Stimulated activated CD8-positive, alpha-beta memory T cell treated with anti-CD3 and anti-CD28 coated beads, Interleukin-12 subunit alpha, Interleukin-12 subunit beta, amount 100 ng/mL, for 24 hours (primary cell): Measurements from ENCODE around the gene CKAP4.
"Not testable (repeated sequence)": the region's sequence is repeated elsewhere in the genome, so short reads cannot be mapped to it uniquely, and the experiment has no call there.

Experiments
- DNase-seq: peaks from one replicate; pipeline ENCODE4 v3.0.0-alpha.2; 2020; ENCODE audit errors: extremely low read depth

CKAP4 gene, protein sequence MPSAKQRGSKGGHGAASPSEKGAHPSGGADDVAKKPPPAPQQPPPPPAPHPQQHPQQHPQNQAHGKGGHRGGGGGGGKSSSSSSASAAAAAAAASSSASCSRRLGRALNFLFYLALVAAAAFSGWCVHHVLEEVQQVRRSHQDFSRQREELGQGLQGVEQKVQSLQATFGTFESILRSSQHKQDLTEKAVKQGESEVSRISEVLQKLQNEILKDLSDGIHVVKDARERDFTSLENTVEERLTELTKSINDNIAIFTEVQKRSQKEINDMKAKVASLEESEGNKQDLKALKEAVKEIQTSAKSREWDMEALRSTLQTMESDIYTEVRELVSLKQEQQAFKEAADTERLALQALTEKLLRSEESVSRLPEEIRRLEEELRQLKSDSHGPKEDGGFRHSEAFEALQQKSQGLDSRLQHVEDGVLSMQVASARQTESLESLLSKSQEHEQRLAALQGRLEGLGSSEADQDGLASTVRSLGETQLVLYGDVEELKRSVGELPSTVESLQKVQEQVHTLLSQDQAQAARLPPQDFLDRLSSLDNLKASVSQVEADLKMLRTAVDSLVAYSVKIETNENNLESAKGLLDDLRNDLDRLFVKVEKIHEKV

DNA sequence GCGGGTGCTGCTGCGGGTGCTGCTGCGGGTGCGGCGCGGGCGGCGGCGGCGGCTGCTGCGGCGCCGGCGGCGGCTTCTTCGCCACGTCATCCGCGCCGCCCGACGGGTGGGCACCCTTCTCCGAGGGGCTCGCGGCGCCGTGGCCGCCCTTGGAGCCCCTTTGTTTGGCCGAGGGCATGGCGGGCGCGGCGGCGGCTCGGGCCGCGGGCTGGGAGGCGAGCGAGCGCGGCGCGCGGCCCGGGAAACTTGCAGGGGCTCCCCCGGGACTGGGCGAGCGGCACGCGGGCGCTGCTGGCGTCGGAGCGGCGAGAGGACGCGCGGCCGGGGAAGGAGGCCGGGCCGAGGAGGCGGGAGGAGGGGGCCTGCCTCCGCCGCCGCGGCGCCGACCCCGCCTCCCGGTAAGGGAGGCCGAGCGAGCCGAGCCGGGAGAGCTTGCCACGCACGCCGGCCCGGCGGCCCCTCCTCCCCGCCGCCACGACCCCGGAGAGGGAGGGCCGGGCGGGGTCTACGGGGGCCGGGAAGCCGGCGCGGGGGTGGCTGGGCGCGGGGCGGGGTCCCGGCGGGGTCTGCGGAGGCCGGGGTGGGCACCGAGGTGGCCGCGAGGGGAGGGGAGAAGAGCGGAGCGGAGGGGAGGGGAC lies at the start of gene CKAP4:
Gene CKAP4 (minus strand): TSS at position 347 of the 638 bp plus-strand sequence. CDS start 169 bp downstream, at position 178.
- DNase-seq, result no peak

DNA sequence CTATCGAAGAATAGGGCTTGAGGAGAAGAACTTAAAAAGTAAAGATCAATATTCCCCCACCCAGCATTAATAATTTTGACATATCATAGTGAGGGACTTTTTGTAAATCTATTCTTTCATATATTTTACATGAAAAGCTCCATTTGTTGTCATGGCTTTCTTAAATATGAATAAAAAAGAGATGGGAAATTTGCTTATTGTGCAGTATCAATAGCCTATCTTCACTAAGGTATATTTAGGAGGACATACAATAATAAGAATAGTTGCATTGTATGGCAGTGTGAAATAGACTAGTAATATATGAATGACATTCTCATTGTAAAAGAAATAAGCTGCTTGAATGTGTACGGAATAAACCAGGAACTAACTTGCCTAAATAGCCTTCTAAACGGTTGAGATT lies 49.3 kb upstream of the CKAP4 start:
- no peak for DNase-seq

DNA sequence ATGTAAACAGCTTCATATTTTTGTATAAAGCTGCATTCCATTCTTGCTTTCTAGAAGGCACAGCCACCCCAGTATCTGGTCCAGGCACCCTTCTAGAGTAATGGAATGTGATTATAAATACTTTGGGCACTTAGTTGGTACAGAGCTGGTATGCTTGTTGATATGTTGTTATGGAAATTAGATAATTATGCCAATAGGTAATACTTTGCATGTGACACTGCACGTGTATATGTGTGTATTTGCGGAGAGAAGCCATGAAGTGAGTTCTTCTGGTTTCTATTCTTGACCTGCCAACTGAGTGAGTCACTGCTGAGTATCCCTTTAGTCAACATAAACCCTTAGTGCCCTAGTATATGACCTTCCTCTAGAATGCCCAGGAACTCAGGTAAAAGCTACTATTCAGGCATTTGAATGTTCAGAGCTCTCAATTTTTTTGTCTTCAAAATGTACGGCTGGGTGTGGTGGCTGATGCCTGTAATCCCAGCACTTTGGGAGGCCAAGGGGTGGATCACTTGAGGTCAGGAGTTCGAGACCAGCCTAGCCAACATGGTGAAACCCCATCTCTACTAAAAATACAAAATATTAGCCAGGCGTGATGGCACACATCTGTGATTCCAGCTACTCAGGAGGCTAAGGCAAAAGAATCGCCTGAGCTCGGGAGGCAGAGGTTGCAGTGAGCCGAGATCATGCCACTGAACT lies 48.5 kb upstream of the CKAP4 start:
- no peak for DNase-seq

DNA sequence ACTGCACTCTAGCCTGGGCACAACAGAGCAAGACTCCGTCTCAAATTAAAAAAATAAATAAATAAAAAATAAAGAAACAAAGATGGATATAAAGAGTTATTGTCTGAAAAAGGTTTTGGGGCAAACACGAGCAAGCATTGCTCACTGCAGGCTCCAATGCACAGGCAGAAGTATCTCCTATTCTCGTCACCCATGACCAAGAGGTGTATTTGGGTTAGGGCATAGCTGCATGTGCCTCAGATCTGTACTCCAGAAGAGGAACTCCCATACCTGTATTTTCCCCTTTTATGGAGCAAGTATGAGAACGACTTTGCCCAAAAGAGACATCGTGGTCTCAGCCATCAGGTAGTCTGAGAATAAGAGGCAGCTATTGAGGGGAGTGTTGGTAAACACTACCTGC lies 44.5 kb upstream of the CKAP4 start:
- DNase-seq, result no peak

DNA sequence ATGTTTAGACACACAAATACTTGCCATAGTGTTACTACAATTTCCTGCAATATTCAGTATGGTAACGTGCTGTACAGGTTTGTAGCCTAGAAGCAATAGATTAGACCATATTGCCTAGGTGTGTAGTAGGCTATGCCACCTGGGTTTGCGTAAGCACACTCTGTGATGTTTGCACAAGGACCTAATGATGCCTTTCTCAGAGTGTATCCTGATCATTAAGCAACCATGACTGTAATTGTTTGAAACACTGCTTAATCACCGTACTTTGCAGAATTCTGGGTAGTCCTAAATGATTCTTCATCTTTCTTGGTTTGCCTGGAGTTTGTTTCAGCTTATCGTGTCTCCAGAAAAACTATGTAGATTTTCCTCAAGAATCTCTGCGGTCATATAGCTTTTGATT lies 43.5 kb upstream of the CKAP4 start:
- DNase-seq, result no peak

DNA sequence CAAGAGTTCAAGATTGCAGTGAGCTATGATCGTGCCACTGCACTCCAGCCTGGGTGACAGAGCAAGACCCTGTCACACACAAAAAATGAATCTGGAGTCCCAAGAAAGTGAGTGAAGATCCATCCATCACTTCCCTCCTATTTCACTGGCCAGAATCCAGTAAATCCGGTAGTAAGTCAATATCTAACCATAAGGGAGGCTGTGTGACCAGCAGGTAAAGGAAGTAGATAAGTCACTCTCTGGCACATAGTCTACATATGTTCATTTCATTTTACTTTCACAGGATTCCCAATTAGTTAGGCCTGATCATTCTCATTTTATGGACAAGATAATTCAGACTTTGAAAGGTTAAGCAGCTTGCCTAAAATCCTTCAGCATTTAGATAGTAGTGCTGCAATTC lies 42.8 kb upstream of the CKAP4 start:
- no peak for DNase-seq

DNA sequence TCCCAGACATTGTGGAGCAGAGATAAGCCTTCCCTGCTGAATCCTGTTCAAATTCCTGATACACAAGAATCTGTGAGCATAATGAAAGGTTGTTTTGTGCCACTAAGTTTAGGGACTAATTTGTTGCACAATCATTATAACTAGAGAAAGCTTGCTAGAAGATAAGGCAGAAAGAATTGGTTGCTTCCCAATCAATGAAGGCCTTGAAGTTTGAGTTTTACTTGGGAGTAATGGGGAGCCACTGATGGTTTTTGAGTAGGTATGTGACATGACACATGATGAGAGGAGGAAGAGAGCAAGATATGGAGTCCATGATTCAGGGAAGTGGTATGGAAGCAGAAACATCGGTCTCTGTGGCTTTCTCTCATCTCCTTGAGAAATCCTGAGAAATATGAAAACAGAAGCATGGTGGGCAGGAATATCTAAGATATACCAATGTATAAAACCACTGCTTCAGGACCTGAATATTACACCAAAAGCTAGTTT lies 41.4 kb upstream of the CKAP4 start:
- no peak for DNase-seq

DNA sequence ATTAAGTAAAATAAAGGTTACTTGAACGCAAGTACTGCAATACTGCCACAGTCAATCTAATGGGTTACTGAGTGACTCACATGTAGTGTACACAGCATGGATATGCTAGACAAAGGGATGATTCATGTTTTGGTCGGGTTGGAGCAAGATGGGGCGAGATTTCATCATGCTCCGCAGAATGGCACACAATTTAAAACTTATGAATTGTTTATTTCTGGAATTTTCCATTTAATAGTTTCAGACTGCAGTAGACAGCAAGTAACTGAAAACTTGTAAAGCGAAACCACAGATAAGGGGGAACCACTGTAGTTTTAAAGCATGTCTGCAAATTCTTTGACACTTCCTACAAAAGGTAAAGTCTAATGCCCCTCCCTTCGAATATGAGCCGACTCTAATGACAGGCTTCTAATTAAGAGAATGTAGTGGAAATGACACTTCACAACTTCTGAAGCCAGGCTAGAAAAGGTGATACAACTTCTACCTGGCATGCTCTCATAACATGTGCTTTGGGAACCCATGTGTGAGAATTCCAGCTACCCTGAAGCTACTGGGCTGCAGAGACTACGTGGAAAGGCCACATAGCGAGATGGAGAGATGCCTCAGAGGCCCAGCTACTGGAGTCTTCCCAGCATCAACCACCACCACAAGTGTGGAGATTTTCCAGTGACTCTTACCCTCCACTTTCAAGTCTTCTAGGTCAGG lies 40.8 kb upstream of the CKAP4 start:
- DNase-seq, result no peak

DNA sequence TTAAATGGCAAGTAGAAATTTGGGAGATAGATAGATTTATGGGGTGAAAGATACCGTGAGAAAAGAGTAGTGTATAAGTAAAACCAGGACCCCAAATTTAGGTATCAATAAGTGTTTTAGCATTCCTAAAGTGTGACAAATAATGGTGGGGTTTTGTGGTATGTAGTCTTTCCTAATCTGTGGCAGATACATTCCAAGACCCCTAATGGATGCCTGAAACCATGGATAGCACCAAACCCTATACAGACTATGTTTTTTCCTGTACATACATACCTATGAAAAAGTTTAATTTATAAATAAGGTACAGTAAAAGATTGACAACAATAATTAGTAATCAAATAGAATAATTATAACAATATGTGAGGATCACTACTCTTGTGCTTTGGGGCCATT lies 40.3 kb upstream of the CKAP4 start:
- no peak for DNase-seq

DNA sequence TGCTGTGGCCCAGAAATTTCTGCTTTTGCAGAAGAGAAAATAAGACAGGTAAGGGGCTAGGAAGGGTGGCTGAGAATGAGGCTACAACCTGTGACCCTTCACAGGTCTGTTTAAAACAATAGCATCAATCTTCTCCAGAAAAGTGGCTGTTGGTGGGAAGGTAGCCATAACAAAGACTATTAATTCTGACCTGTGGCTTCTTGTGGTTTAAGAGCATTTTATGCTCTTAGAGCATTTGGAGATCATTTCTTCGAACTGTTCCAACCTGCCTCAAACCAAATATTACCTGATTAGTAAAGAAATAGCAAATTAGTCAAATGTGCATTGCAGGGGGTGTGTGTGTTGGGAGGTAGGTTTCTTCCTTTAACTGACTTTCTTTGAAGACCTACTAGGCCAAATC lies 39.5 kb upstream of the CKAP4 start:
- no peak for DNase-seq

DNA sequence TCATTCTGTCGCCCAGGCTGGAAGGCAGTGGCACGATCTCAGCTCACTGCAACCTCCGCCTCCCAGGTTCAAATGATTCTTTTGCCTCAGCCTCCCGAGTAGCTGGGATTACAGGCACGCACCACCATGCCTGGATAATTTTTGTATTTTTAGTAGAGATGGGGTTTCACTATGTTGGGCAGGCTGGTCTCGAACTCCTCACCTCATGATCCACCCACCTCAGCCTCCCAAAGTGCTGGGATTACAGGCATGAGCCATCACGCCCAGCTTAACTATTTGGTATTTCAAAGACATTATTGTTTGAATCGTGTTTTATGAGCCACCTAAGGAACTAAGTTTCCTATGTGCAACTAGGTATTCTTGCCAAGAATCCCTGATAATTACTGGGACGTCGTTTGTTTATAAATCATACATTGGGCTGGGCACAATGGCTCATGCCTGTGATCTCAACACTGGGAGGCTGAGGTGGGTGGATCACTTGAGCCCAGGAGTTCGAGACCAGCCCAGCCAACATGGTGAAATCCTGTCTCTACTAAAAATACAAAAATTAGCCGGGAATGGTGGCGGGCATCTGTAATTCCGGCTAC lies 38.8 kb upstream of the CKAP4 start:
- DNase-seq, result not testable (repeated sequence)

DNA sequence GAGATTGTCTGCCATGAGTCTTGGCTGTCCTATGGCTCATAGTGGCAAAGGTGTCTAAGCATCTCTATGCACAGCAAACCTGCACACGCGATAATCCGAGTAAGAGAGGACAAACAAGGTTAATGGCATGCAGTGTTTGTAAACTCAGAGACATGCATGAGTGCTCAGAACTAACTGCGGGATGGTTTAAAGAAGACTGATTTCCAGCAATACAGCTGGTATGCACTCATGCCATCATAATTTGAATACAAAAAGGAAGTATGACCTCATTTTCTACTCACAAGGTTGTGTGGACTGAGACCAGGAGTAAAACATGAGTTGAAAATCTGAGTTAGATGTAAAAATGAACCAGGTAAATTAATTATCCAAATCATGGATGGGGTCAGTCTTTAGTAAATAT lies 38.2 kb upstream of the CKAP4 start:
- no peak for DNase-seq

DNA sequence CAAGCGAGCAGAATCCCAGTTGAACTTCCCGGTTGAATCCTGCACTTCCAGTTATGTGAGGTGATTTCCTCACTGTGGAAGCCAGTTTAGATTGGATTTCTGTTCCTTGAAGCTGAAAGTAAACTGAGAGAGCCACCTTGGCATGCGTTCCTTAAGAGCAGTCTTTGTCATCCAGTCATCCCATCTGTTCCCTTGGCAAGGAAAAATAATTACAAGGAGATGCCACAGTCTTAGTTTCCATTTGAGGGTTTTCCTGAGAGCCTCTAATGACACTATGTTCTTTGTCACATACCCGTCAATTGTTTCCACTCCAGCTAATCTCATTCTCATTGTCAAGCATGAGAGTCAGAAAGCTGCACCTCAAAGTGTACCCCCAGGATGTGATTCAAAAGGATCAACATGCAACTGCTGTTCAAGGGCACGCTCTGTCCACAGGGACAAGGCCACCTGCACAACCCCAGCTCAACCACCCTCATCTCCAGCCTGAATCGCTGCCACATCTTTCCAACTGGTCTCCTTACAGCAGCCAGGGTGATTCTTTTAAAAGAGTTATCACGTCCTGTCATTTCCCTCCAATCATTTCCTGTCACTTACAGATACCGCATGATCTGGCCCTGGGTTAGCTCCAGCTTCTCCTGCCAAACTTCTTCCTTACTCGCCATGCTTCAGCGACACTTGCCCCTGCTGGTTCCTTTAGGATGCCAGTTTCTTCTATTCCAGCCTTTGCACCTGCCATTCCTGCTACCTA lies 36.7 kb upstream of the CKAP4 start:
- DNase-seq, result no peak

DNA sequence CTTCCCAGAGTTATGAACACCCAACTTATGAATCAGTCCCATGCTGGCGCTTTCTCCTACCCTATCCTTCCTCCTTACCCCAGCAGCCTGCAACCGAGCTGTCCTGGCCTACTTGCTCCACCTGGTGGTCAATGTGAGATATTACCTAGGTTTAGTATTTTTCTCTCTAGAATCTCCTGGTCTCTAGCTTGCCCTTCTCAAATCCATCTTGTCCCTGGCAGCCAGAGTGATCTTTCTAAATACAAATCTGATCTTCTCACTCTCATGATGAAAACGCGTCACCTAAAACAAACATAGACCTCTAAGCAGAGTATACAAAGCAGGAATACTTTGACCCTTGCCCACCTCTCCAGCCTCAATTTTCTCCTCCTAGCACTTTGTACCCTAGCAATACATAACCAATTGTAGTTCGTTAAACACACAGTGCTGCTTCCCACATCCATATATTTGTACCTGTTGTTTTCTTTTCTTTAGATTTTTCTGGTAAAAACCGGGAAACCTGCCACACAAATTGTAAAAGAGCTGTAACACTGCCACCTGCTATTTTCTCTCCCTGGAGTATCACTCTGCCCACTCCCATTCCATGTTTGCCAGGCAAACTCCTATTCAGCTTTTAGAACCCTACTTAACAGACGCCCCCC lies 34.8 kb upstream of the CKAP4 start:
- DNase-seq, result no peak

DNA sequence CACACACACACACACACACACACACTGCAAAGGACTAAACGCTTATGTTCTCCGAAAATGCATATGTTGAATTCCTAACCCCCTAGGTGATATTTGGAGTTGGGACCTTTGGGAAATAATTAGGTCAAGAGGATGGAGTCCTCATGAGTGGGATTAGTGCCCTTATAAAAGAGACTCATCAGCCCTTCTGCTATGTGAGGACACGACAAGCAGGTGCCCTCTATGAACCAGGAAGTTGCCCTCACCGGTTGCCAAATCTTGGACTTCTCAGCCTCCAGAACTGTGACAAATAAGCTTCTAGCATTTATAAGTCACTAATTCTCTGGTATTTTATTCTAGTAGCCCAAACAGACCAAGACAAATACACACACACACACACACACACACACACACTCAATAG lies 34.0 kb upstream of the CKAP4 start:
- DNase-seq, result no peak

DNA sequence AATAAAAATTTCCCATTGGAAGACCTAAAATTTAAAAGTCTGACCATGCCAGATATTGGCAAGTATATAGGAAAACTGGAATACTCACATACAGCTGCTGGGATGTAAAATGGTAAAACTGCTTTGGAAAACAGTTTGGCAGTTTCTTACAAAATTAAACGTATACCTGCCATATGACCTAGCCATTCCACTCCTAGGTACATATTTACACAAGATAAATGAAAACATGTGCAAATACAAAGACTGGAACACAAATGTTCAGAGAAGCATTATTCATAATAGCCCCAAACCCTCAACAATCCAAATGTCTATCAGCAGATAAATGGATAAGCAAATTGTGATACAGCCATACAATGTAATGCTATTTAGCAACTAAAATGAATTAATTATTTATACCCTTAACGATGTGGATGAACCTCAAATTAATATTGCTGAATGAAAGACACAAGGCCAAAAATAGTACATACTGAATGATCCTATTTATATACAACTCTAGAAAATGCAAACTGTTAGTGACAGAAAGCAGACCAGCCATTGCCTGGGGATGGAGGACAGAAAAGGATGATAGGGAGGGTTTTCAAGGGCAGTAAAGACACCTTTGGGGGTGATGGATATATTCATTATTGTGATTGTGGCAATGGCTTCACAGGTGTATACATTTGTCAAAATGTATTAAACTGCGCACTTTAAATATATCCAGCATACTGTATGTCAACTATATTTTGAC lies 33.4 kb upstream of the CKAP4 start:
- no peak for DNase-seq

DNA sequence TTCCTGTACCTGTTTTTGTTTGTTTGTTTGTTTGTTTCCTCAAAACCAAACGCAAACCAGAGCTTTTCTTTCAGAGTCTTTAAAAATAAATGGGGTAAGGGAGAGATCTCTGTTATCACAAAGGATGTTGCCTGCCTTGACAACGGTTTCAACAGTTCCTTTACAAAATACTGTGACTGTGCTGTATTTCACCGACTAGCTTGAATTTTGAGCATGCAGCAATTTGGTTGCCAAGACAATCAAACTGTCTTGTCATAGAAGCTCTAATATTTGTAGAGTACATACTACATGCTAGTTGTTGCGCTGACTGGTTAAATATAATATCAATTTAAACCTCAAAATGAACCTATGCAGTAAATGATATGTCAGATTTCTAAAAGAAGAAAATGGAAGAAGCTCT lies 32.3 kb upstream of the CKAP4 start:
- no peak for DNase-seq

DNA sequence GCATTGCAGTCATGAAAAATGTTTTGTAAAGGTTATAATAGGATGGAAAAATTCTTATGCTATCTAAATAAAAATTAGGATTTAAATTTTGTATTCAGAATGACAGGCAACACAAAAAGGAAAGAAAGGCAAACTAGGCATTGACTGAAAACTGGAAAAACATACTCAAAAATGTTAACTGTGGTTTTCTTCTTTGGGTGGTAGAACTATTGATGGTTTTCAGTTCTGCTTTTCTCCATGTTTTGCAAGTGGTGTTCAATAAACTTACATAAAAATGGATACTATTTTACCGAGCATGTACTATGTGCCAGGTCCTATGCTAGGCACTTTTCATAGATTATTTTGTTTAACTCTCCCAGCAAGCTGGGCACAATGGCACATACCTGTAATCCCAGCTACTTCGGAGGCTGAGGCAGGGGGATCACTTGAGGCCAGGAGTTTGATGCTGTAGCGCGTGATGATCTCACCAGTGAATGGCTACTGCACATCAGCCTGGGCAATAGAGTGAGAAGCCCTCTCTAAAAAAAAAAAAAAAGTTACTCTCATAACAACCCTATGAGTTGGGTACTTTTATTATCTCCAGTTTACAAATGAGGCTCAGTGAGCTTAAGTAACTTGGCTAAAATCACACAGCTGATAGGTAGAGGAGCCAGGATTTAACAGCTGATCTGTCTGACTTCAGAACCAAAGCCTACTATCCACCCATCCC lies 28.4 kb upstream of the CKAP4 start:
- DNase-seq, result no peak

DNA sequence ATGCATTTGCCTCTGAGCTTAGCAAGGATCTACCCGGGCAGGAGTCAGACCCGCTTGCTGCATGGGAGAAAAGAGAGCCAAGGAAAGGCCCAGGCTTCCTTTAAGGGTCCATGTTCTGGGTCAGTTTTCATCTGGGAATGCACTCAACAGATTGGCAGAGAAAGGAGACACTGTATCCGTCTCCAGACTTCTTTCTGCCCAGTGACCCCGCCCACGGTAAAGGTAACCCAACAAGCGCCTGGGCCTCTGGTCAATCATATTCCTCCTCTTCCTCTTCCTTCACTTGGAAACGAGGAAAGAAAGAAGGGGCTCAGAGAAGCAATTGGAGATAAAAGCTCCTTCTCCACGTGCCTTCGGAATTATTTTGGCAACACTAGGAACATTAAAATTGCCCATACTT lies 27.6 kb upstream of the CKAP4 start:
- no peak for DNase-seq
